Mesendoderm (in vitro differentiated cells): ENCODE results near the gene CHST7.
"Not testable (repeated sequence)": the region's sequence is repeated elsewhere in the genome, so short reads cannot be mapped to it uniquely, and the experiment has no call there.

ENCODE experiments used
- DNase-seq: peaks from one replicate; pipeline ENCODE4 v3.0.0; 2013
- H2AK5ac ChIP-seq: 2 replicates; pipeline ENCODE4 v1.6.1; 2013; ENCODE audit warnings: low read length, inconsistent platforms
- H2BK120ac ChIP-seq: 2 replicates; pipeline ENCODE4 v1.6.1; 2013; ENCODE audit warnings: low read depth, mild to moderate bottlenecking, low read length, moderate library complexity, mixed read lengths
- H2BK15ac ChIP-seq: replicated peaks from 2 replicates; pipeline ENCODE4 v1.6.1; 2013; ENCODE audit warnings: low read depth, mild to moderate bottlenecking, moderate library complexity
- H2BK5ac ChIP-seq: 2 replicates; pipeline ENCODE4 v1.6.1; 2013; ENCODE audit warnings: low read length, inconsistent platforms
- H3K18ac ChIP-seq: 2 replicates; pipeline ENCODE4 v1.6.1; 2013; ENCODE audit warnings: mild to moderate bottlenecking, low read length, mixed read lengths
- H3K23ac ChIP-seq: one replicate; pipeline ENCODE4 v1.6.1; 2013; ENCODE audit warnings: low read length
- H3K27ac ChIP-seq: 2 replicates; pipeline ENCODE4 v1.5.1; 2013; ENCODE audit warnings: low read depth, mild to moderate bottlenecking, inconsistent platforms, low read length, moderate library complexity
- H3K27me3 ChIP-seq: 2 replicates; pipeline ENCODE4 v1.6.1; 2013; ENCODE audit warnings: low read length, control low read depth, mild to moderate bottlenecking, inconsistent platforms; ENCODE audit not compliant: insufficient read depth, poor library complexity
- H3K36me3 ChIP-seq: 2 replicates; pipeline ENCODE4 v1.6.1; 2013; ENCODE audit warnings: low read length, inconsistent platforms; ENCODE audit not compliant: control insufficient read depth, insufficient read depth
- H3K4ac ChIP-seq: one replicate; pipeline ENCODE4 v1.6.1; 2013; ENCODE audit warnings: low read depth, mild to moderate bottlenecking, low read length, moderate library complexity
- H3K4me1 ChIP-seq: 2 replicates; pipeline ENCODE4 v1.6.1; 2013; ENCODE audit warnings: low read depth, low read length, inconsistent platforms; ENCODE audit not compliant: control insufficient read depth
- H3K4me2 ChIP-seq: 2 replicates; pipeline ENCODE4 v1.6.1; 2013; ENCODE audit warnings: low read length
- H3K4me3 ChIP-seq: 2 replicates; pipeline ENCODE4 v1.5.1; 2013; ENCODE audit warnings: mild to moderate bottlenecking, low read length
- H3K56ac ChIP-seq: one replicate; pipeline ENCODE4 v1.6.1; 2013; ENCODE audit warnings: low read length
- H3K79me1 ChIP-seq: 2 replicates; pipeline ENCODE4 v1.6.1; 2013; ENCODE audit warnings: low read length, inconsistent platforms
- H3K79me2 ChIP-seq: 2 replicates; pipeline ENCODE4 v1.6.1; 2013; ENCODE audit warnings: mild to moderate bottlenecking, low read length; ENCODE audit not compliant: control insufficient read depth, insufficient read depth
- H3K9ac ChIP-seq: 2 replicates; pipeline ENCODE4 v1.6.1; 2013; ENCODE audit warnings: low read length, inconsistent platforms
- H4K5ac ChIP-seq: one replicate; pipeline ENCODE4 v1.6.1; 2013; ENCODE audit warnings: low read length
- H4K8ac ChIP-seq: one replicate; pipeline ENCODE4 v1.6.1; 2013; ENCODE audit warnings: low read depth, mild to moderate bottlenecking, control low read depth, low read length, moderate library complexity
- WGBS: extraction: QIAGEN DNeasy Blood & Tissue Kit; methylation state at CpG from one replicate; pipeline ENCODE4 v1.1.7; 2013; ENCODE audit warnings: low lambda C conversion rate, missing lambda C conversion rate; ENCODE audit not compliant: insufficient coverage; ENCODE audit errors: extremely low coverage; 5-methylcytosine and 5-hydroxymethylcytosine counted together

CHST7 gene

DNA sequence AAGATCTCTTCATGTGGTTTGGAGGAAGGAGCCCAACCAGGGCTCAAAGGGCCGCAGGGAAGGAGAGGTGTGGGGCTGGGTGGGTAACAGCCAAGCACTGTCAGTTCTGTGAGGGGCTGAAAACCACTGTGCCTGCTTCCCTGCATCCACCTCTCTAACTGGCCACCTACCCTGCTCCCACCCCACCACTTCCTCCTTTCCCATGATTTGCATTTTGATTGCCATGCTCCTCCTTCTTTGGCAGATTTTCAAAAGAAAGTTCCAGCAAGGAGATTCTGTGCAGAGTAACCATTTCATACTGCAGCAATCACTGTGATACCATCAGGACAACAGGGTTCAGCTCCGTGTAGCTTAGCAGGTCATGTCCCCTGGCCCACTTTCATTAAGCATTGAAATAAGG is 30.1 kb upstream of the CHST7 start:
- Histone ChIP-seq H3K23ac (no peak overlapping the region), H3K4me2 (no peak overlapping the region), H3K18ac (no peak overlapping the region), H3K56ac (no peak overlapping the region), H3K9ac (no peak overlapping the region), H3K4me1 (no peaks in the 10 kb centered on the region), H2AK5ac (no peak overlapping the region), H3K27ac (no peak overlapping the region), H2BK5ac (no peak overlapping the region), H4K5ac (no peak overlapping the region), H3K36me3 (no peaks in the 10 kb centered on the region), H2BK120ac (no peak overlapping the region), H3K79me2 (peaks cover 19% of the 10 kb centered on the region), H3K4me3 (no peak overlapping the region), H3K79me1 (no peaks in the 10 kb centered on the region), H2BK15ac (no peak overlapping the region), H3K27me3 (no peaks in the 10 kb centered on the region), H3K4ac (no peak overlapping the region), H4K8ac (no peak overlapping the region)
- no peak for DNase-seq
- WGBS: no CpG with 5 or more reads among the region's 2 CpGs

DNA sequence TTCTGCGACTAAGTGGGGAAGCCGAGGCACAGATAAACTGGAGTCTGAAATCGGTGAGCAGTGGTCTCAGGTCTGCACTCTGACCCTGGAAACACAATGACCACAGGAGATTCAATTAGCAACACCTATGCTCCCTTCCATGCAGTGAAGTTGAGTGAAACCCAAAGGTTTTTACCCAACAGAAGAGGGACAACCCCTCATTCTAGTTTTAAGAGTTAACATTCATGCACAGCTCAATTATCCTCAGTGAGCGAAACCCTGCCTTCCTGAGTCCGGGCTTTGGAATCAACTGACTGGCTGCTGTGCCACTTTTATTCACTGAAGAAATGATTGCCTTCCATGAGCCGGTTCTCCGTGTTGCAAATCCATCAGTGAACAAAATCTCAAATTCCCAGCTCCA is 29.0 kb upstream of the CHST7 start:
- H3K27ac ChIP-seq, H3K36me3 ChIP-seq, H3K18ac ChIP-seq, H2BK15ac ChIP-seq, H3K23ac ChIP-seq, H3K79me1 ChIP-seq, H2BK120ac ChIP-seq, H3K27me3 ChIP-seq, H2BK5ac ChIP-seq, H2AK5ac ChIP-seq, DNase-seq, H4K5ac ChIP-seq, H4K8ac ChIP-seq, H3K4ac ChIP-seq, H3K4me1 ChIP-seq: not testable (repeated sequence)
- H3K4me3 ChIP-seq: peak overlapping the region; percentile 54
- peak overlapping the region; percentile 71 for H3K9ac ChIP-seq
- H3K79me2 ChIP-seq: peaks cover 19% of the 10 kb centered on the region
- H3K56ac ChIP-seq: peak overlapping the region; percentile 34
- peak overlapping the region; percentile 14 for H3K4me2 ChIP-seq
- WGBS: no CpG with 5 or more reads among the region's 7 CpGs

DNA sequence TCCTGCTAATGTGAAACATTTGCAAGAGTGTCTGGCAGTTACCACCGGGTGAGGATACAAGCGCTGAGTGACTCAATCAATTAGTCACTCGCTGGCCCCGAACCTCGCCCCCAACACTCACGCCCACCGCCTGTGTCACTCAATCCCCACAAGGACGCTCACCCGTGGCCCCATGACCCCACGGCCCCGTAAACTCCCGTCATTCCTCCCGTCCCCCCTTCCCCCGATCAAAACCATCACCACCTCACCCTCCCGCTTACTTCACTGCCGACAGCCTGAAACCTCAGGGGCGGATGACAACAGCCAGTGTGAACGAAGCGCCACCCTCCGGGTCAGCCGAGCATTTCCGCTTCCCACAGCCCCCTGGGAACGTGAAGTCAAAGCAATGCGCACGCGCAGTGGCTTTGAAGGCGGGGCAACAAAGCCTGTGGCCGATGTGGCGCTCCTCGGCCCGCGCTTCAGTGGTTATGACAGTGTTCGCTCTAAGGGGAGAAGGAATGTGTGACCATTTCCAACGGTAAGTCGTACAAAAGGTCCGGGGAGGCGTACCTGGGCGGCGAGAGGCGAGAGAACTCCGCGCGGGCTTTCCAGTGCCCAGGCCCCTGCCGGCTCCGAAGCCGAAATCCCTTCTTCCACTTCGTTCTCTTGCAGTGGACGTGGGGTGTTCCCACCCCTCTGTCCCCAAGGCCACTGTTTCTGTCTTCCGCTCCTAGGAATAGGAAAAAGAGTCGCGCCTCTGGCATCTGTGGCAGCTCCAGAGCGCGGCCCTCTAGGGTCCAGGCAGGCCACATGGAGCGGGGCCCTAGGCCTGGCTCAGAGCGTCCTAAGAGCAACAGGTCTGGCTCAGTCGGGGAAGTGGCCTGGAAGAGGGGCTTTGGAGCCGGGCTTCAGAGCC is 28.2 kb upstream of the CHST7 start, which contains the start of gene ZNF674:
Gene ZNF674 (minus strand): TSS at position 311 of the 895 bp plus-strand sequence. CDS start 3,334 bp downstream, outside the sequence.
- Histone ChIP-seq H3K79me2 (peaks cover 19% of the 10 kb centered on the region), H3K23ac (no peak within 1 kb of the TSS), H3K56ac (peak within 1 kb of the TSS; percentile 92), H3K4ac (peak within 1 kb of the TSS; percentile 93), H2BK15ac (no peak within 1 kb of the TSS), H3K4me2 (peak within 1 kb of the TSS; percentile 57), H3K79me1 (no peaks in the 10 kb centered on the region), H3K4me1 (no peaks in the 10 kb centered on the region), H4K5ac (no peak within 1 kb of the TSS), H3K18ac (no peak within 1 kb of the TSS), H3K27ac (no peak within 1 kb of the TSS), H3K4me3 (peak within 1 kb of the TSS; percentile 84), H2AK5ac (no peak within 1 kb of the TSS), H3K9ac (peak within 1 kb of the TSS; percentile 93), H2BK5ac (no peak within 1 kb of the TSS), H3K36me3 (no peaks in the 10 kb centered on the region), H2BK120ac (no peak within 1 kb of the TSS), H3K27me3 (no peaks in the 10 kb centered on the region), H4K8ac (no peak within 1 kb of the TSS)
- DNase-seq: peak; percentile 95
- WGBS: no CpG with 5 or more reads among the region's 57 CpGs

- H3K9ac ChIP-seq: no peak overlapping the region
- H3K36me3 ChIP-seq: no peaks in the 10 kb centered on the region
- no peak overlapping the region for H2AK5ac ChIP-seq
- H3K27me3 ChIP-seq: no peaks in the 10 kb centered on the region
- H3K4ac ChIP-seq: no peak overlapping the region
- no peak overlapping the region for H3K4me3 ChIP-seq
- no CpG with 5 or more reads among the region's 6 CpGs for WGBS
- H3K56ac ChIP-seq: no peak overlapping the region
- H4K5ac ChIP-seq: no peak overlapping the region
- no peak overlapping the region for H3K27ac ChIP-seq
- H3K18ac ChIP-seq: no peak overlapping the region
- H3K4me2 ChIP-seq: no peak overlapping the region
- peaks cover 19% of the 10 kb centered on the region for H3K79me2 ChIP-seq
- H4K8ac ChIP-seq: no peak overlapping the region
- no peak overlapping the region for H2BK5ac ChIP-seq
- H2BK15ac ChIP-seq: no peak overlapping the region
- H2BK120ac ChIP-seq: no peak overlapping the region
- no peak overlapping the region for H3K23ac ChIP-seq
- H3K4me1 ChIP-seq: no peaks in the 10 kb centered on the region
- H3K79me1 ChIP-seq: no peaks in the 10 kb centered on the region
- DNase-seq: peak; percentile 63
These were observed 25.7 kb upstream of the CHST7 start for GRCh38 chrX:46547857-46548256.

DNA sequence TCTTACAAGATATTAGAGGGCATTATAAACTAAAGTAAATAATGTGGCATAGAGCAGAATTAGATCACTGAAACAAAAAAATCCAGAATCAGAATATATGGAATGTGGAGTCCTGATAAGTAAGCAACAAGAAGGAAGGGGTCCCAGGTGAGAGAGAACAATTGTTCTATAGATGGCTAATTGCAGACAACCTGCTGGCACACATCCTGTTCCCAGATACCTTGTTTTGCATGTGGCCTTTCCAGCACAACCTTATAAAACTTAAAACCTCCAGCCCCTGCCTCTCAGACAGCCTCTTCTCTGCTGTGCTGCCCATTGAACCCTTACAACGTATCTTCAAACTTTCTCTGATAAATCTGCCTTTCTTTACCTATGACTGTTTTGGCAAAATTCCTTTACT is 23.7 kb upstream of the CHST7 start:
- no CpG with 5 or more reads among the region's 1 CpG for WGBS
- Histone ChIP-seq H3K4me2 (no peak overlapping the region), H3K36me3 (no peaks in the 10 kb centered on the region), H3K79me1 (no peaks in the 10 kb centered on the region), H4K5ac (no peak overlapping the region), H3K4me1 (no peaks in the 10 kb centered on the region), H3K18ac (no peak overlapping the region), H3K9ac (no peak overlapping the region), H4K8ac (no peak overlapping the region), H3K27me3 (no peaks in the 10 kb centered on the region), H2BK5ac (no peak overlapping the region), H3K79me2 (peaks cover 19% of the 10 kb centered on the region), H2BK120ac (no peak overlapping the region), H2BK15ac (no peak overlapping the region), H3K4me3 (no peak overlapping the region), H3K27ac (no peak overlapping the region), H3K23ac (no peak overlapping the region), H3K56ac (no peak overlapping the region), H3K4ac (no peak overlapping the region), H2AK5ac (no peak overlapping the region)
- DNase-seq: peak; percentile 31
